Amniotic stem cell (primary cell): ENCODE data around the gene CD101.

Experiments
- DNase-seq: peaks from one replicate; lab custom pipeline; 2025; lab: John Stamatoyannopoulos, UW

The CD101 gene

GRCh38 chr1:116984406-116985160 lies 17.0 kb upstream of the CD101 start:
- no peak for DNase-seq

- DNase-seq = no peak
These were observed 14.9 kb upstream of the CD101 start for GRCh38 chr1:116986421-116987255.

DNA sequence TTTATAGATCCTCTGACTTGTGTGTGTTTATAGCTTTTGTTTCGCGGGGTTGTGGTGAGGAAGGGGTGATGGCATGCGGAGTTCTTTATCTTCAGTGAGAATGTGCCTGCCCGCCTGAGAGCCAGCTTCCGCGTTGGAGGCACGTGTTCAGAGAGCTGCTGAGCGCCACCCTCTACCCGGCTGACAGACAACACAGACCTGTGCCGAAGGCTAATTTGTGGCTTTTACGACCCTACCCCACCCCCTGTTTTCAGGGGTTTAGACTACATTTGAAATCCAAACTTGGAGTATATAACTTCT lies 14.4 kb upstream of the CD101 start:
- no peak for DNase-seq

DNA sequence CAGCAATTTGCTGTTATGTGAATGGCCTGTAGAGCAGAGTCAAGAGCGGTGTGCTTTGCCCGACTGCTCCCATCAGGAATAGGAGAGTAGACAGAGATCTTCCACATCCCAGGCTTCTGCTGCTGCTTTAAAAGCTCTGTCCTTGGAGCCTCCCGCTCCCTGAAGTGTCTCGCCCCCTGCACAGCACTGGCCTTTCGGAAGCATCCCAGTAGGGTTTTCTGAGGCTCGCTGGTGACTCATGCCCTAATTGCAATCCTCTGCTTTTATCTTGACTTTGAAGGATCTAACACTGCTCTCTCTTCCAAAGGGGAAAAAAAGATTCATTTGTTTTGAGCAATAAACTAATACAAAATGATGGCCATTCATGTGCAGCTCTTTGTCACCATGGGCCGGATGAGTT lies 13.3 kb upstream of the CD101 start:
- DNase-seq = no peak

- no peak for DNase-seq
These were observed 12.7 kb upstream of the CD101 start for GRCh38 chr1:116988908-116989307.

DNA sequence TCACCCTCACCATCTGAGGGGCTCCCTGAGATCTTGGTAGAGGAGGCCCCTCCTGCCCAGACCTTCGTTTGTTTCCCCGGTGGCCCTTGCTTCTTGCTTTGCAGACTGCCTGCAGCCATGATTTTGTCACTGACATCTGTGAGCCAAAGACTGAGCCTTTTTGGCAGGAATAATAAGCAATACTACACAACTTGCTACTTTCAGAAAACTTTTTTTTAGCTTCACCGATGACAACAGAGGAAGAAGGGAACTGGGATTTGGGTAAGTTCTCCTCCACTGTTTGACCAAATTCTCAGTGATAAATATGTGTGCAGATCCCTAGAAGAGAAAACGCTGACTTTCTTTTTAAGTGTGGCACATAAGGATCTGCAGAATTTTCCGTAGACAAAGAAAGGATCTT lies 11.7 kb upstream of the CD101 start:
- no peak for DNase-seq

DNA sequence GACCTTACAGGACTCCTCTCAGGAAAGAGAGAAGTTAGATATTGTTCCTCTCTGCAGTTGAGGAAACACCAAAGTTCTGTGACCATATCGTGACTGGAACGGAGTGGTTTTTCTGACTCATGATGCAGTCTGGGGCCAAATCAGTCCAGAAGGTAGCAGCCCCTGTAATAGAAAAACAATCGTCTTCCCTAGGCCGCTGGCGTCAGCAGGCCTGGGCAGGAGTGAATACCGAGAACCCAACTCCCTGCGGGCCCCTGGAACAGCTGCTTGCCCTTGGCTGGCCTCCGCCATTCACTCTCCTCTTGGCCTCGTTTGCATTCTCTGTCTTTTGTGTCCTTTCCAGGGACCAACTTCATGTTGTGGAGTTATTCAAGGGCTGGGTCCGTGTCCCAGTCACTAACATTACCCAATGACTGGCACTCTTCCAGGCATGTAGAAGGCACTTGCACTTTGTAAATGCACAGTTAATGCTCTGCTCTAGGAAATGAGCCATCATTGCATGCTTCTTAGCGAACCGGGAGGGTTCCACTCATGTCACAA lies 10.9 kb upstream of the CD101 start:
- no peak for DNase-seq

DNA sequence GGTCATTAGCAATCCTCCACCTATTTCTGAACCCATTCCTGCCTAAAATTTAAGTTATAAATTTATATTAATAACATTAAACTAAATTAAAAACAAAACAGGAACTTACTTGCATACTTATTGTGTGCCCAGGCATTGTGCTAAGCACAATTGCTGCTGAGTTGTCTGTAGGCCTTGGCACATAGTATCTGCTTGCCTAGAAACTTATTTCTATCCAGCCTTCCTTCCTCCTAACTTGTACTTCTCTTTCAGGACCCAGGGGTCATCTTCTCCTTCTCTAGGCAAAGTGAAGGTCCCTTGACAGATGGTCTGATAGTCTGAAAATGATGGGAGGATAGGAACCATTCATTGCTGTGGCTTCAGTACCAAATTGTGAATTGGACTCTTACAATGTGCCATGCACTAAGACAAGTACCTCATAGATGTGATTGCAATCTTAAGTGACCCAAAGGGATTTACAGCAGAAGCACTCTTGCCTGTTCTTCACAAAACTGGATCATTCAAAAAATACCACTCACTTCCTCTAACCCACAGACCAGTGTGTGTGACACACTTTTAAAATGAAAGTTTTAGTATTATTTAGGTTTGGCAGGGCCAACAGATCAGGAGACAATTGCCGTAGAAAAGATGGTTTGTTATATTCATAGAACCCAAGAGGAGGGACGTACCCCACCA lies 10.3 kb upstream of the CD101 start:
- DNase-seq = no peak

DNA sequence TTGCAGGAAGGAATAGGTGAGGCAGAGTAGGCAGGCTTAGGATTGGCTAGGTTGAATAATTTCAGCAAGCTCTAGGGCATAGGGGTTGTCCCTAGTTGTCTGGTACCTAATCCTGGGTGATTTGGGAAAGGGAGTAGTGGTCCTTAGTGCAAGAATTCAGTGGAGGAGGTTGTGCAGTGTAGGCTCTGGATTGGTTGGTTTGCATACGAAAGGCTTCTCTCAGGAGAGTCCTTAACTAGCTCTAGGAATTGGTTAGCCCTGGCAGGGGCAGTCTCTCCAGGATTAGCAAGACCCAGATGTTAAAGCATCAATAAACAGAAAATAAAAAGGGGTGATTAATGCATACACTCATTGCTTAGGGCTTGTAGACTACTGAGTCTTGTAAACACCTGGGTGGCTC lies 9.6 kb upstream of the CD101 start:
- DNase-seq = no peak

- no peak for DNase-seq
These were observed 8.3 kb upstream of the CD101 start for GRCh38 chr1:116993286-116993685.

GRCh38 chr1:116994411-116994810 lies 7.1 kb upstream of the CD101 start:
- no peak for DNase-seq

GRCh38 chr1:116997066-116997465 lies 4.5 kb upstream of the CD101 start:
- no peak for DNase-seq

DNA sequence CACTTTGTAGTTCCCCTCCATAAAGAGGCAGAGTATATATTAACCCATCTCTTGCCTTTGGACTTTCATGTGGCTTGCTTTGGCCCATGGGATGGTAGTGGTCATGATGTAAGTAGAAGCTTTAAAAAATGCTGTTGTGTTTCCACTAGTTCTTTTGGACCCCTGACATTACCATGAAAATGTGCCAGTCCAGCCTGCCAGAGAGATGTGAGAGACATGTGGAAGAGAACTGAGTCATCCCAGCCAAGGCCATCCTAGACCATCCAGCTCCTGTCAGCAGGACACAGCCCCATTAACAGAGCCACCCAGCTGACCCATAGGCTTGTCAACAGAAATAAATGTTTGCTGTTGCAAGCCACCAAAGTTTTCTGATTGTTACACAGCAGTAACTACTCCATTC lies 3.9 kb upstream of the CD101 start:
- no peak for DNase-seq

- DNase-seq = no peak
These were observed 2.0 kb upstream of the CD101 start for GRCh38 chr1:116999596-116999995.

GRCh38 chr1:117000142-117000541 lies 1.4 kb upstream of the CD101 start:
- DNase-seq = no peak

- no peak for DNase-seq
These were observed 1.8 kb downstream of the CD101 start for GRCh38 chr1:117003223-117003875.

DNA sequence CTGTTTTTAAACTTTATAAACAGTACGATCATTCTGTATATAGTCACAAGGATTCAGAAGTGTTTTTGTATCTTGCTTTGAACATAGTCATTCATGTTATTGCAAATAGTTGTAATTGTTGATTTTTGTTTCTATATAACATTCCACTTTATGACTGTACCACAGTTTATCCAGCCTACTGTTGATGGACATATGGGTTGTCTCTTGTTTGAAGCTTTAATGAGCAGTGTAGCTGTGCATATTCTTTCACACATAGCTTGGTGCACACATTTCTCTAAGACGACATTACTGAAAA lies 6.1 kb downstream of the CD101 start:
- DNase-seq = no peak

- no peak for DNase-seq
These were observed 7.1 kb downstream of the CD101 start for GRCh38 chr1:117008656-117009055.

DNA sequence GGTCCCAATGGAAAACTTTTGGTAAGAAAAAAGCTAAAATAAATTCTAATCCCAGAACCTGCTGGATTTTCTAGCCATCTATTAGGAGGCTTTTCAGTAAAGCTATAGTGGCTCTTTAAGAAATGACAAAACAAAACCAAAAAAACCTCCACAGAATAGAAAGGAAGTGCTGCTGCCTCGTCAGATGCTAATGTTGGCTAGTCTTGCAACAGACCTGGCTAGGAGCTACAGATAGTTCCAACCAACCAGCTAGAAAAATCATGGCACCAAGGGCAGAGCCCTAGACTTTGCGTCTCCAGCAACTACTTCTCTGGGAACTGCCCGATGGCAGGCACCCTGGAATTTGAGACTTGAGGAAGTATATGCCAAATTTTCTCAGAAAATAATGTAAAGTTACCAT lies 7.6 kb downstream of the CD101 start:
- DNase-seq = no peak

DNA sequence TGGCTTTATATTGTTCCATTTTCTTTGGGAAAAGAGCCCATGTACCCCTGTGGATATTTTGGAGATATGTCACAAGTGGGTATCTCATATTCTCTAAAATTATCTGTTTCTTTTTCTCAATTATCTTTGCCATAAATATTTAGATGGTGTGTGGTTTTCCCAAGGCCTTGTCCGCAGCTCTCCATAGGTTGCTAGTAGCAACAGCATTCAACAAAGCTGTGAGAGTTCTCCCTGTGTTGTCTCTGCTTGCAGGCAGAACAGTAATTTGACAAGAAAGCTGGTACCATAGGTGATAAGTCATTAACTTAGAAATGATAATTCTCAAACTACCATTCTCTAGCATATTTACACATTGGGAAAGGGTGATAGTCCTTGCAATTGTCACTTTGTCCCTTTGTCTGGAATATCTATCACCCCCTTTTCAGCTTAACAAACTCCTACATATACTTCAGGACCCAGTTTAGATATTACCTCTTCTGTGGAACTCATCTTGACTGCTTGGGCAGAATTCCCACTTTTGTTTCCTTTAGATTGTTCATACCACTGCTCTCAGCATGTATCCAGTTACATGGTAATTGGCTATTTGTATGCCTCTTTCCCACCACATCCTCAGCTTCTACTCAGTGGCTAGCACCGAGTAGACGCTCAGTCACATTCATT lies 8.9 kb downstream of the CD101 start:
- no peak for DNase-seq

GRCh38 chr1:117011334-117011733 lies 9.8 kb downstream of the CD101 start:
- no peak for DNase-seq

GRCh38 chr1:117013309-117013858 lies 11.8 kb downstream of the CD101 start:
- no peak for DNase-seq
